NOMO-1 (cell line): Measurements from ENCODE around the gene NCAPD3.

ENCODE experiments used
- DNase-seq, 2 experiments: peaks; one replicate each; lab custom pipeline; 2025; ENCODE audit not compliant: unreplicated experiment in 2 of 2; lab: John Stamatoyannopoulos, UW

The NCAPD3 gene

GRCh38 chr11:134164490-134165370, 59.0 kb downstream of the NCAPD3 start:
- DNase-seq = no peak

- DNase-seq = no peak
These were observed 64.1 kb downstream of the NCAPD3 start for GRCh38 chr11:134159652-134160051.

DNA sequence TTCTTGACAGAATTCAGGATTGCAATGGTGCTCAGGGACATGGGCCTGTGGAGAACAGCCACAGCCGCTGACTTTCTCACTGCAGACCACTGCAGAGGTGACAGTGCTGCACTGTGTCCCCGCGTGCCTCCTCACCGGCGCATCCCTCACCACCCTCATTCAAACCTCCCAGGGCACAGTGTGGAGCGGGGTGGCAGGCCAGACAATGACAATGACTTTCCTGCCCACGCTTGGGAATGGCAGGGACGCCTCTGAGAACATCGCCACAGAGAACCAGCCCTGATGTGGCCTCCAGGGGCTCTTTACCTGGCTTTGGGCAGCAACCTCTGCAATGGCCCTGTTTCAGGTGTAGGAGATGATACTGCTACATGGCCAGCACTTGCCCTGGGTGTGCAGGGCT, 65.7 kb downstream of the NCAPD3 start:
- DNase-seq = no peak

DNA sequence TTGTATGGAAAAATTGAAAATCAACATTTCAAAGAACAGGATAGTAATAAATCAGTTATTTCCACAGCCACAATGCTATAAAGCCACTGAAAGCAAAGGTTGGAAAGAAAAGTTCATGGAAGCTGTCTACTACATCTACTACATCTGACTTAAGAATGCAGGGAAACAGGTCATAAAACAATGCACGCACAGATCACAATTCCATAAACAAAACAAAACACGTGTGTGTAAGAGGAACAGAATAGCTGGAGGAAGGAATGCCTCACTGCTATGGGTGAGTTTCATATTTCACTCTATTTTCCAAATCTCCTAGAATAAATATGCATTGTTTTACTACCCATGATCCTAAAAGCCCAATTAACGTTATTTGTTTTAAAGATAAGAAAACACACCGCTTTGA, 66.3 kb downstream of the NCAPD3 start:
- no peak for DNase-seq

- DNase-seq = no peak
These were observed 67.6 kb downstream of the NCAPD3 start for GRCh38 chr11:134155946-134156865.

DNA sequence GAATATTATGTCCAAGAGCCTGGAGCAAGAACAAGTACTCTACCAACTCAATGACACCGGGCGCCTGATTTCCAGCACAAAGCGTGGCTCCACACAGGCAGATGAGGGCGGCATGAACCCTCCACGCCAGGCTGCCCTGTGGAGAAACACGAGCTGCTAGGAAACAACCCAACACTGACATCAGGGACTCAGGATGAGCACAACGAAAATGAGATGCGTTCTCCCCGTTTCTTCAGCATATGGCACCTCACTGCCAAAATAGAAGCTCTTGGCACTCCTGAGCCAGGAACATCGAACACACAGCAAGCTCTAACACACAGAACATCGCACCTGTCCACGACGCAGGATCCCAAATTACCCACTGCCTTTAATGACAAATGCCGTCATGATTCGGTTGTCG, 68.3 kb downstream of the NCAPD3 start:
- DNase-seq = no peak

DNA sequence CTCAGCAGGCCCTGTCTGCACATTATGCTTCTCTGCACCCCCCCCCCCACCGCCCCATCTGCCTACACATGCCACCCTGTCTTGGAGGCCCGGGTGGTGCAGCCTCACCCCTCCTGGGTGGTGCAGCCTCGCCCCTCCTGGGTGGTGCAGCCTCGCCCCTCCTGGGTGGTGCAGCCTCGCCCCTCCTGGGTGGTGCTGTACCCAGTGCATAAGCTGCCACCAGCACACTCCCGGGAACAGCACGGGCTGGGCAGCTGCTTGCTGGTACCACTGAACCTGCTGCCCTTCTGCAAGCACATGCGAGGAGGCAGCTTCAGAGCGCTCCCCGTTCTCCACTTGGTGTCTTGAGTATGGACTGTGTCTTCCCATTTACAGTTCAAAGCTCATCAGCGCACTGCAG, 69.3 kb downstream of the NCAPD3 start:
- DNase-seq = no peak

GRCh38 chr11:134153147-134153905, 70.4 kb downstream of the NCAPD3 start:
- no peak for DNase-seq

DNA sequence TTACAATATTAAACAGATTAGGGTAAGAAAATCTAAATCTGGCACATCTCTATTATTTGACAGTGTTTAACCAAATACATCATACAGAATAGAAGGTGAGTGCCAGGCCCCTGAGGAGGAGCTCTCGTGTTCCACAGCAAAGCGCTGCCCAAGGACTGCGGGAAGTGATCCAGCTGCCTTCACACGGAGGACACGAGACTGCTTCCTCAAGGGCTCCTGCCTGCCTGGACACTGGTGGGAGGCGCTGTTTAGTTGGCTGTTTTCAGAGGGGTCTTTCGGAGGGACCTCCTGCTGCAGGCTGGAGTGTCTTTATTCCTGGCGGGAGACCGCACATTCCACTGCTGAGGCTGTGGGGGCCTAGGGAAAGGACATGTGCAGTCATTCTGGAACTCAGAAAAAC, 71.1 kb downstream of the NCAPD3 start:
- DNase-seq = no peak

GRCh38 chr11:134151083-134151747, 72.6 kb downstream of the NCAPD3 start:
- DNase-seq = no peak

GRCh38 chr11:134150195-134150903, 73.4 kb downstream of the NCAPD3 start:
- DNase-seq = no peak

DNA sequence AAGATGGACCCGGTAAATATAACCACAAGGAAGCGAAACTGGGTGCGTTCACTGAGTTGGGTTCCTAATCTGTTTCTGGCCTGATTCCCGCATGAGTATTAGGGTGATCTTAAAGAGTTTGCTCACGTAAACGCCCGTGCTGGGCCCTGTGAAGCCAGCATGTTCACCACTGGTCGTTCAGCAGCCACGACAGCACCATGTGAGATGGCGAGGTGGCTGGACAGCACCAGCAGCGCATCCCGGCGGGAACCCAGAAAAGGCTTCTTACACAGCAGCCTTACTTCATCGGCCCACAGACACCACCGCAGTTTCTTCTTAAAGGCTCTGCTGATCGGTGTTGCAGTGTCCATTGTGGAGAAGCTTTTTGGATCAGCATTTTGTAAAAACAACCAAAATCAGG, 74.4 kb downstream of the NCAPD3 start:
- no peak for DNase-seq

GRCh38 chr11:134146598-134146997, 77.2 kb downstream of the NCAPD3 start:
- DNase-seq = no peak

DNA sequence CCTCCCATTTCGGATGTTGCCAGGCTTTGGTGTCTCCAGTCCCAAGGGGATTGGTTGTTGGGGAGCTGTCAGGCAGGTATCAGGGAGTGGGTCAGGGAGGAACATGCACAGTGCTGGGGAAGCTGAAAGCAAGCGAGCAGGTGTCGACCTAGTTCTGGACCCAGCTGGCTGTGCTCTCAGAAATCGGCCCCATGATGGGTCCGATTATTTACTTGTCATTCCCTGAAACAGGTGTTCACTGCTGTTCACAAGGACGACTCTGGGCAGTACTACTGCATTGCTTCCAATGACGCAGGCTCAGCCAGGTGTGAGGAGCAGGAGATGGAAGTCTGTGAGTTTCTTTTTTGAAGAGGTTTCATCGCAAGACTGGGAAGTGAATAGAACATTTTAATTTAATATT, 78.1 kb downstream of the NCAPD3 start:
- DNase-seq = no peak

DNA sequence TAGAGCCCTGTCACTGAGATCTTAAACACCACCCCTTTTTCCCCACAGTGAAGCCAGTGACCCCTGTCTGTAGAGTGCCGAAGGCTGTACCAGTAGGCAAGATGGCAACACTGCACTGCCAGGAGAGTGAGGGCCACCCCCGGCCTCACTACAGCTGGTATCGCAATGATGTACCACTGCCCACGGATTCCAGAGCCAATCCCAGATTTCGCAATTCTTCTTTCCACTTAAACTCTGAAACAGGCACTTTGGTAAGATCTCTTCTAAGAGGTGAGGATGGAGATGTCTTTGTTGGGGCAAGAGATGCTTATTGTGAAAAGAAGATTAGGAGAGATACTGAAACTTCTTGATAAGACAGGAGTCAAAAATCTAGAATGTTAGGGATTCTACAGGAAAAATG, 79.0 kb downstream of the NCAPD3 start:
- no peak for DNase-seq

GRCh38 chr11:134143801-134144200, 80.0 kb downstream of the NCAPD3 start:
- no peak for DNase-seq

GRCh38 chr11:134142536-134142935, 81.2 kb downstream of the NCAPD3 start:
- no peak for DNase-seq

- DNase-seq = no peak
These were observed 82.7 kb downstream of the NCAPD3 start for GRCh38 chr11:134140961-134141490.

DNA sequence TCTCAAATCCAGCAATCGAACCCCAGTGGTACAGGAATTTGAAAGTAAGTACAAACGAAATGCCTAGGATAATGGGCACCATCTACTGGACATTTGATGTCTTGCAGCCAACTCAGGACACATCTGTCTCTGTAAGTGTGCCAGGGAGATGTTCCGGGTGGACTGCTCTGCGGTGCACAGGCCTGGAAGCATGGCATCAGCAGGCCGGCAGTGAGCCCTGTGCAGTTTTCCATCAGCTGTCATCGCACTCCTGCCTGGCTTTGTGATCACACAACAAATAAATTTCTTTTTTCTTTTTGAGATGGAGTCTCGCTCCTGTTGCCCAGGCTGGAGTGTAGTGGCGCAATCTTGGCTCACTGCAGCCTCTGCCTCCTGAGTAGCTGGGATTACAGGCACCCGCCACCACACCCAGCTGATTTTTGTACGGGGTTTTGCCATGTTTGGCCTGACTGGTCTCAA, 83.9 kb downstream of the NCAPD3 start:
- DNase-seq = peak; percentile 4 to 38
